Adrenal gland (tissue), 5 donors: ENCODE results near the gene ASH1L.

Source experiments
- CTCF ChIP-seq, 6 experiments: fragments of 450-650 bp in 4 of 6; fragments of 200-600 bp in 2 of 6; sonication (generic) in 1 of 6; IDR thresholded peaks; 1 replicate in 5 of 6; 2 replicates in 1 of 6; pipeline versions ENCODE4 v1.5.1 to v1.8.0; 2016 to 2021; ENCODE audit warnings: antibody characterized with exemption in 6 of 6, mild to moderate bottlenecking in 2 of 6, moderate library complexity in 1 of 6
- POLR2A ChIP-seq, 2 donors: fragments of 450-650 bp; IDR thresholded peaks; one replicate each; pipeline ENCODE4 v1.6.1; 2017; ENCODE audit warnings: antibody characterized with exemption in 2 of 2, mild to moderate bottlenecking in 2 of 2, moderate library complexity in 1 of 2
- donor health status: DM: no; HTN: no; CAD: no.

DNA sequence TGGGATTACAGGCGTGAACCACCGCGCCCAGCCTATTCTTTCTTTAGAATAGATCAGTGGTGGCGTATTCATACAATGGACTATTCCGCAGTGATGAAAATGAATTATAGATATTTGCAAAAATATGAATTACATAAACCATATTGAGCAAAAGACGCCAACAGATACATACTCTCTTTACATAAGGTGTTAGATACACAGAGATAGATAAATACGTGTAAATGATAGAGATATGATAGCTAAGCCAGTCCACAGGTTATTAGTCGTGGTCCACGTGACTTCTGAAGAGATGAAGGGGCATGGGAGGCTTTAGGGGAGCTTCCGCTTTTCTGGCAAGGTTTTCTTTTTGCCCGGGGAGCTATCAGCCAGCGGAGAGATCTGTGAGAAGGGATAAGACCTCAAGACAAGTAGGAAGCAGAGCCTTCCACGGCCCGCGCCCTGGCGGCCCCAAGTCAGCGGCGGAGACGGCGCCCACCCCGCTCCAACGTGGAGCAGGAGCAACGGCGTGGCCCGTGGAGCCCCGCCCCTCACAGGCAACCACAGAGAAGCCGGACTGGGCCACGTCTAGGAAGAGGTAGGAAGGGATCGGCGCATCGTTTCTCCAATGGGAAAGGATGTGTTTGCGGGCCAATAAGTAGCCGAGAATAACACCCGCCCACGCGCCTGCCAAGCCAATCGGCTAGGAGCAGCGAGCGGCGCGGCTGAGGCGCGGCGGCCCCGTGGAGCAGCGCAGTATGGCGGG lies 47.1 kb upstream of the ASH1L start, which contains the start of gene MSTO1:
- TF ChIP-seq CTCF (IDR thresholded peaks at IDR 0.05) (no peak), POLR2A (IDR thresholded peaks at IDR 0.05) (peak; percentile 4 to 34)
